ENCODE measurements around the gene UBA1. TPM values are rescaled to one million over a fixed set of nuclear protein-coding genes. Genes with fewer than 3 reads are reported as not detected.

The UBA1 gene
- total RNA-seq, 1 donor from 2014 or later, result 538 TPM

DNA sequence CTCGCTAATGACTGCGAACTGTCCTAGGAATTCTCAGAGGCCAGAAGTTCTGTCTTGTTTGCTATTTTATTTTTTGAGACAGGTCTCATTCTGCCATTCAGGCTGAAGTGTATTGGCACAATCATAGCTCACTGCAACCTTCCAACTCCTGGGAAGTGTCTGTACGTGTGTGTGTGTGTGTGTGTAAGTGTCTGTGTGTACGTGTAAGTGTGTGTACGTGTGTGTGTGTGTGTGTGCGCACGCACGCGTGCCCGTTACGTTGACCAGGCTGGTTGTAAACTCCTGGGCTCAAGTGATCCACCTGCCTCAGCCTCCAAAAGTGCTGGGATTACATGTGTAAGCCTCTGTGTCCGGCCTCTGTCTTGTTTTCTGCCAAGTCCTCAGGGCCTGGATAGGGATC is 14.5 kb downstream of the UBA1 start:
- DNase-seq (ENCODE audit: low spot score, unreplicated experiment), result no peak
- TF ChIP-seq, protein P1, sequence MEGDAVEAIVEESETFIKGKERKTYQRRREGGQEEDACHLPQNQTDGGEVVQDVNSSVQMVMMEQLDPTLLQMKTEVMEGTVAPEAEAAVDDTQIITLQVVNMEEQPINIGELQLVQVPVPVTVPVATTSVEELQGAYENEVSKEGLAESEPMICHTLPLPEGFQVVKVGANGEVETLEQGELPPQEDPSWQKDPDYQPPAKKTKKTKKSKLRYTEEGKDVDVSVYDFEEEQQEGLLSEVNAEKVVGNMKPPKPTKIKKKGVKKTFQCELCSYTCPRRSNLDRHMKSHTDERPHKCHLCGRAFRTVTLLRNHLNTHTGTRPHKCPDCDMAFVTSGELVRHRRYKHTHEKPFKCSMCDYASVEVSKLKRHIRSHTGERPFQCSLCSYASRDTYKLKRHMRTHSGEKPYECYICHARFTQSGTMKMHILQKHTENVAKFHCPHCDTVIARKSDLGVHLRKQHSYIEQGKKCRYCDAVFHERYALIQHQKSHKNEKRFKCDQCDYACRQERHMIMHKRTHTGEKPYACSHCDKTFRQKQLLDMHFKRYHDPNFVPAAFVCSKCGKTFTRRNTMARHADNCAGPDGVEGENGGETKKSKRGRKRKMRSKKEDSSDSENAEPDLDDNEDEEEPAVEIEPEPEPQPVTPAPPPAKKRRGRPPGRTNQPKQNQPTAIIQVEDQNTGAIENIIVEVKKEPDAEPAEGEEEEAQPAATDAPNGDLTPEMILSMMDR (IDR thresholded peaks at IDR 0.05; ENCODE audit: unreplicated experiment), result no peak
- no peaks in the 10 kb centered on the region for H3K4me1 Mint-ChIP-seq (ENCODE audit: low read depth)
- peak overlapping the region; percentile 16 for H3K27ac Mint-ChIP-seq
- H3K4me3 Mint-ChIP-seq (ENCODE audit: low read depth), result no peak overlapping the region
- no peaks in the 10 kb centered on the region for H3K27me3 Mint-ChIP-seq
- H3K36me3 Mint-ChIP-seq (ENCODE audit: insufficient read depth), result peaks cover 42% of the 10 kb centered on the region
- no peaks in the 10 kb centered on the region for H3K9me3 Mint-ChIP-seq (ENCODE audit: low read depth)

- H3K27ac Mint-ChIP-seq, result no peak overlapping the region
- no peak overlapping the region for H3K4me3 Mint-ChIP-seq (ENCODE audit: low read depth)
- TF ChIP-seq, protein P1 (IDR thresholded peaks at IDR 0.05; ENCODE audit: unreplicated experiment), result no peak
- no peaks in the 10 kb centered on the region for H3K27me3 Mint-ChIP-seq
- no peaks in the 10 kb centered on the region for H3K9me3 Mint-ChIP-seq (ENCODE audit: low read depth)
- no peak for DNase-seq (ENCODE audit: low spot score, unreplicated experiment)
- peaks cover 46% of the 10 kb centered on the region for H3K36me3 Mint-ChIP-seq (ENCODE audit: insufficient read depth)
- peaks cover 2% of the 10 kb centered on the region for H3K4me1 Mint-ChIP-seq (ENCODE audit: low read depth)
Measured at GRCh38 chrX:47209508-47210238, 16.0 kb downstream of the UBA1 start.

- no peak overlapping the region for H3K27ac Mint-ChIP-seq
Measured at GRCh38 chrX:47210661-47211425, 17.2 kb downstream of the UBA1 start.

GRCh38 chrX:47212381-47213293 is 19.0 kb downstream of the UBA1 start:
- Mint-ChIP-seq H3K4me1 (ENCODE audit: low read depth) (peaks cover 17% of the 10 kb centered on the region), H3K4me3 (ENCODE audit: low read depth) (no peak overlapping the region), H3K27ac (peak overlapping the region; percentile 49), H3K27me3 (no peaks in the 10 kb centered on the region), H3K9me3 (ENCODE audit: low read depth) (no peaks in the 10 kb centered on the region), H3K36me3 (ENCODE audit: insufficient read depth) (peaks cover 44% of the 10 kb centered on the region)
- no peak for DNase-seq (ENCODE audit: low spot score, unreplicated experiment)
- TF ChIP-seq, protein P1 (IDR thresholded peaks at IDR 0.05; ENCODE audit: unreplicated experiment), result no peak

More at GRCh38 chrX:47210661-47211425, 17.2 kb downstream of the UBA1 start:
- Mint-ChIP-seq H3K4me3 (ENCODE audit: low read depth) (no peak overlapping the region), H3K9me3 (ENCODE audit: low read depth) (no peaks in the 10 kb centered on the region), H3K36me3 (ENCODE audit: insufficient read depth) (peaks cover 44% of the 10 kb centered on the region), H3K27me3 (no peaks in the 10 kb centered on the region), H3K4me1 (ENCODE audit: low read depth) (peaks cover 2% of the 10 kb centered on the region)
- no peak for DNase-seq (ENCODE audit: low spot score, unreplicated experiment)
- TF ChIP-seq, protein P1 (IDR thresholded peaks at IDR 0.05; ENCODE audit: unreplicated experiment), result no peak
